Measurements from ENCODE around the gene ACSL4.
A peak's percentile ranks its signal among the peaks of the same experiment; 100 is the strongest.
"Not testable (repeated sequence)": the region's sequence is repeated elsewhere in the genome, so short reads cannot be mapped to it uniquely, and the experiment has no call there.

The ACSL4 gene

DNA sequence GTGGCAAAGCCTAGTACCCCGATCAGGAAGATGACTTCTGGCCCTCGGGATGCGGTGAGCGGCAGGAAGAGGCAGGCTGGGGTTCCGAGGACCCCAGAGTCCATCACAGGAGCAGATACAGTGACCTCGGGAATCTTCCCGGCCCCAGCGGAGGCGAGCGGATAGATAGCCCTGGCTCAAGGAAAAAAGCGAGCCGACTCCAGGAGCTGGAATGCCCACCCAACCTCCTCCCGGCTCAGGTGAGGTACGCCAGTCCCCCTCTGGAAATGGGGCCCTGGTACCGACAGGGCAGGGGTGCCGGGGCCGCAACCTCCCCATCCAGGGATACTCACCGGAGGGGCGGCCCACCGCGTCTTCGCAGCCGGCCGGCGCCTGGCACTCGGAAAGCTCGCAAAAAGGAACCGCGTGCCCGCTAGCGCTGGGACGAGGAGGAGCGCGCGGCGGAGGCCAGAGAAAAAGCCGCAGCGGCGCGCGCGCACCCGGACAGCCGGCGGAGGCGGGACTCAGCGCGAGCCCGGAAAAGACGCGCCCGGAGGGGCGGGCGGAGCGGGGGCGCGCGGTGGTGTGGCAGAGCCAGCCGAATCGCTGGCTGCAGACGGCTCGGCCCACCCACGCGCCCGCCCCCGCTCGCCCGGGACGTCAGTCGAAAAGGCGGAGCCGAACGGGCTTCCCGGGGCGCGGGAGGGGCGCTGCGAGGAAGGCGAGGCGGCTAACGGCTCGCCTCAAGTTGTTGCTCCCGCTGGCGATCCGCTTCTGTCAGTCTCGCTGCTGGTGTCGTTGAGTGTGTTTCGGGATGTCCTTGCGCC is at the start of gene ACSL4:
Gene ACSL4 (minus strand): TSS at position 451 of the 806 bp plus-strand sequence. CDS start 49,894 bp downstream, outside the sequence.
- peak; percentile 91 for DNase-seq

DNA sequence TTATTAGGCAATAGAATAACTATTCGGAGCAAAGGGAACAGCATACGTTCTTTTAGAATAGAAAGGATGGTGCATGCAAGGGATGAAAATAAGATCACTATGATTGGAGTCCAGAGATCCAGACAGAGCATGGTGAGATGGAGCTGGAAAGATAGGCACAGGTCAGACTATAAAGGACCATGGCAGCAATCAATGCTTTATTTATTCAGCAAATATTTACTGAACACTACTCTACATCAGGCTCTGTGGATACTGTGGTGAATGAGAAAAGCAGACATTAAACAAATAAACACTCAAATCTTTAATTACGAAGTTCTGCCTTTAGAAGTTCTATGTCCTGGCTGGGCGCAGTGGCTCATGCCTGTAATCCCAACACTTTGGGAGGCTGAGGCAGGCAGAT is 44.7 kb upstream of the ACSL4 start:
- no peak for DNase-seq

DNA sequence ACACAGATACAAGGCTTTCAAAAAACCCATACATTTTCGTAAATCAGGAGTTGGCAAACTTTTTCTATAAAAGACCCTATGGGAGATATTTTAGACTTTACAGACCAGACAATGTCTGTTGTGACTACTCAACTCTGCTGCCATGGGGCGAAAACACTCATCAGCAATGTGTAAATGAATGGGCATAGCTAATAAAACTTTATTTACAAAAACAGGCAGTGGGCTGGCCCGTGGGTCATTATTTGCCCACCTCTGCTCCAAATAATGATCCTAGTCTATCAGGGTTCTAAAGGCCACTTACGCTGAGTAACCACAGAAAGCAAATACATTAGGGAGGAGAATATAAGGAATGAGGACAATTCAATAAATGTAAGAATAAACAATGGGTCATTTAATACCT is 43.9 kb upstream of the ACSL4 start:
- no peak for DNase-seq

DNA sequence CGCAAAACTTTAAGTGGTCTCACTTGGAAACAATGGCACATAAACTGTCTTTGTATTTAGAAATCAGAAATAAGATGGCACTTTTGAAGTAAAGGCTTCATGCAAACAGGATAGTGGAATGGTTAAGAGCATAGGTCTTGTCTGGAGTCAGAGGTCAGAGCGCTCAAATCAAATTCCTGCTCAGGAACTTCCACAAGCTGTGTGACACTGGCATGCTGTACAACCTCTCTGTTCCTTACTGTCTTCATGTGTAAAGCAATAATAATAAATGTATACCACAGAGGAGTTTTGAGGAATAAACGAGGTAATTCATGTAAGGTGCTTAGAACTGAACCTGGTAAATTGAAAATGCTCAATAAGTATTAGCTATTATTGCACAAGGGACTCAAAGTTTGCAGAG is 43.4 kb upstream of the ACSL4 start:
- no peak for DNase-seq

DNA sequence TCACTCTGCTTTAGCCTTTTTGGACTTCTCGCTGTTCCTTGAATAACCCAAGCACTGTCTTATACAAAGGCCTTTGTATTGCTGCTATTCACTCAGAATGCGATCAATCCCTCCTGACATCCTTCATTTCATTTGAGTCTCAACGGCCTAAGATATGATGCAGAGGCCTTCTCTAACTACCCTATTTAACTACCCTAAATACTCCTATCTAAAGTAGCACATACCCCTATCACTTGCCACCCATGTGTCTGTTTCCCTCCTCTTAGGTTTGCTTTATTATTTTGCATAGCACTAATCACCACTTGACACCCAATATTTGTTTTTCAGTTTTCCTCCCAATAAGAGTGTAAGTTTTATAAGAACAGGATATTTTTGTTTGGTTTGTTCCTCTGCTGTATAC is 42.3 kb upstream of the ACSL4 start:
- DNase-seq, result no peak

DNA sequence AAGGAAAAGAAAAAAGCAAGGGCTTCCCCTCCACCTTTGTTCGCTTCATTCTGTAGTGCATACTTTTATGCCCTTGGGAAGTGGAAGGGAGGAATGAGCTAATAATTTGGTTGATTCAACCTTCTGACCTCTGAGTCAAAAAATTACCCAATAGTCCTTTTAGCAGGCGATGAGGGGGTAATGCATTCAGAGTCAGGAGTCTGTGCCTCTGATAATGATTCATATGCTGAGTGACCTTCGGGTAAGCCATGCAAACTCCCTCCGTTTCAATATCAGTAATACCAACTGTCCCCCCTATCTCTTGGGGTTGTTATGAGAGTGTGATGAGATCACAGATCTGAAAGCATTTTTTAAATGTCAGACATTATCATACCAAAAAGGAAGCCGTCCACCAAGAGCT is 41.6 kb upstream of the ACSL4 start:
- no peak for DNase-seq

DNA sequence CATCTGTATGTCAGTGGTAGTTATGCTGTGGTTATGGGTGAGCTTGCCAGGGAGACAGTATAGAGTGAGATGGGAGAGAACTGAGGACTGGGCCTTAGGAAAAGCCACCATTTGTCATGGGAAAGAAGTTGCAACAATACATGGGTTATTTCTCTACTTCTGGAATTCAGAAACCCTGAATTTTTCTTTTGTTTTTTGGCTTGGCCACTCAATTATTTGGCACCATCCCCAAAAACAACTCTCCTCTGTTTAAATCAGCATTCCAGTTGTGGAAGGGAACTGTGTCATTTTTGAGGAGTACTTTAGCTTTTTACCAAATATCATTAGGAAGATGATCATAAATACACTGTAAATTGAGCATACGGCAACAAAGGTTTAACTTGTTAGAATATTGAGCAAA is 41.1 kb upstream of the ACSL4 start:
- DNase-seq, result no peak

DNA sequence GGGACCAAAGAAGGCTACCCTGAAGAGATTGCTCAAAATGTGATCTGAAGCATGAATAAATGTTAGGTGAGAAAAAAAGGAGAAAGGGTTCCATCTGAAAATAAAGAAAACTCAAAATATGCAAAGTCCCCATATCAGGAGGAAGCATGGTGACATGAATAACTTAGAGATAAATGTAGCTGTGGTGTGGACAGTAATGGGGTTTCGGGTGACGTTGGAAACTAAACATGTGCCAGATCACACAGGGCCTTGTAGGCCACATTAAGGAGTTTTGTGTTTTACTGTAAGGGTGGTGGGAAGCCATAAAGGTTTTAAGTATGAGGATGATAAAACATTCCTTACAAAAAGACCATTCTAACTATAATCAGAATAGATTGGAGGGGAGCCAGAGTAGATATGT is 40.3 kb upstream of the ACSL4 start:
- DNase-seq, result no peak

DNA sequence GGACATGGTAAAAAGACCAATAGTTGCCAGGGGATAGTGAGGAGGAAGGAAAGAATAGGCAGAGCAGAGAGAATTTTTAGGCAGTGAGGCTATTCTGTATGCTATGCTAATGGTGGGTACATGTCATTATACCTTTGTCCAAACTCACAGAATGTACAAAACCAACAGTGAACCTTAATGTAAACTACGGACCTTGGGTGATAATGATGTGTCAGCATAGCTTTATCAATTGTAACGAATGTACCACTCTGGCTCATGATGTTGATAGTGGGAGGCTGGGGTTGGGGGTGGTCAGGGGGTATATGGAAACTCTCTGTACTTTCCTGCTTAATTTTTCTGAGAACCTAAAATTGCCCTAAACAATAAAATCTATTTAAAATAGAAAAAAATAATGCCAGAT is 37.7 kb upstream of the ACSL4 start:
- no peak for DNase-seq

DNA sequence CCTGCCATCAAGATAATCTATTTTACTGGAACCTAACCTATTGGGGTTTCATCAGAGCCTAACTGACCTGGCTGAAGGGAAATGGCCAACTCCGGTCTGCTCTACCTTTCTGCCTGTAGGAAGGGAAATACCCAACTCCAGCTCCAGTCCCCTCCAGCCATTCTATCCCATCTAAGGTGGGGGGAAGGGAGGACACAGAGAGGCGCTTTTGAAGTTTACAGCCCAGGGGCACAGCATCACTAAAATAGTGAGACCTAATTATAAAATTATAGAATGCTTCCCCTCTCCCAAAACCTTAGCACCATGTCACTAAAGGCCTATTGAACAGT is 27.8 kb upstream of the ACSL4 start:
- DNase-seq, result no peak

DNA sequence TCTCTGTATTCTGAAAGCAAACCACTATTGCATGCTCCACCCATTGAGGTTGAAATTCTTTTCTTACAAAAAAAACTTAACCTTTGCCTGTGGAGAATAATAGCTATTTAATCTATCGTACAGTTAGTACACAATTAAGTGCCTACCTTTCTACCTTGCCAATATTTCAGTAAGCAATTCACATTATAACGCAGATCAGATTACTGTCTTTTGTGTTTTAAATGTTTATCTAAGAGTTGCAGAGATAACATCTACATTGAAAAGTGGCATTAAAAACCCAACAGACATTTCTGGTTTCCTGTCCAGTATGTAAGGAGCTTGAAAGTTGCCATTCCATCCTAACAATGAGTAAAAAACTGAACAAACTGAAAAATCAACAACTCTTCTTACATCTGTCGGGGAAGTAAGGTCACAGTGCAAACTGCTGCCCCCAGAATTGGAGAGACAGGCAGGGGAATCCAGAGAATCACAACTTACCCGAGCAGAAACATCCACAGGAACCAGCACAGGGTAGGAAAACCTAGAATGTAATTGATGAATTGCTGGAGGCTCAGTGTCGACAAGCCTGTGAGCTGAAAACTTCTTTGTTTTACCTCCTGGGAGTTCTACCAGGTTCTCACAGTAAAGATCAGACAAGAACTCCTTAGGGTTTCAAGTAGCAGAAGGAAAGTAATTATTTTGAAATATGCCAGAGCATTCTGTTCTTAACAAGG is 27.3 kb upstream of the ACSL4 start:
- no peak for DNase-seq

DNA sequence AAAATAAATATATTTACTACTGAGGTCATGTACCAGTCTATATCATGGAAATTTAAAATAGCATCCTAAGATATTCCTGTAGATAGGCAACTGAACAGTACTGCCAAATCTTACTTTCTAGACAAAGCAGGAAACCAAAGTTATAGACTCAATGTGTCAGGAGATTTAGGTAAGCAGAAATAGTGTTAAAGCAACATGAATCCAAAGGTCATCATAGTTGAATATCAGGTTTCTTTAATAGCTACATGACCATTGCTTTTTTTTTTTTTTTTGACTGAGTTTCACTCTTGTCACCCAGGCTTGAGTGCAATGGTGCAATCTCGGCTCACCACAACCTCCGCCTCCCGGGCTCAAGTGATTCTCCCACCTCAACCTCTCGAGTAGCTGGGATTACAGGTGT is 20.2 kb upstream of the ACSL4 start:
- DNase-seq, result no peak

DNA sequence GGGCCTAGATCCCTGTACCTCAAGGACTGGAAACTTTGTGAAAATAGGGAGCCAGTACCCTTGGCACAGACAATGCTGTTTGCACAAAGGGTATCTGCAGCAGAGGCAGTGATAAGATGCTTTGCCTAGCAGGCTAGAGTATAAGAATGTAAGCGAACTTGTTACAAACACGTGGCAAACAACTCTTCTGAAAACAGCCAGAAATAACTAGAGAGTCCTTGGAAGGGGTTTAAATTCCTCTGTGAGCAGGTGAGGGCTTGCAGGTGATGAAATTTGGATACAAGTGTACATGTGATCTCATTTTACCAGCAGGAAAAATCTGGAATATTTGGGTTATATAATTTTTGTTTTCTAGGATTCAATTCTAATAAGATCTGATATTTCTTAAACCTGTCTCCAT is 18.6 kb upstream of the ACSL4 start:
- no peak for DNase-seq

DNA sequence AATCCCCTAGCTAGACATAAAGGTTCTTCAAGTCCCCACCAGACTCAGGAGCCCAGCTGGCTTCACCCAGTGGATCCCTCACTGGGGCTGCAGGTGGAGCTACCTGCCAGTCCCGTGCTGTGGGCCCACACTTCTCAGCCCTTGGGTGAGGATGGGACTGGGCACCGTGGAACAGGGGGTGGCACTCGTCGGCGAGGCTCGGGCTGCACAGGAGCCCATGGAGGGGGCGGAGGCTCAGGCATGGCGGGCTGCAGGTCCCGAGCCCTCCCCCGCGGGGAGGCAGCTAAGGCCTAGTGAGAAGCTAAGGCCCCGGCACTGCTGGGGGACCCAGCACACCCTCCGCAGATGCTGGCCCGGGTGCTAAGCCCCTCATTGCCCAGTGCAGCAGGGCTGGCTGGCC is 16.1 kb upstream of the ACSL4 start:
- DNase-seq, result no peak

DNA sequence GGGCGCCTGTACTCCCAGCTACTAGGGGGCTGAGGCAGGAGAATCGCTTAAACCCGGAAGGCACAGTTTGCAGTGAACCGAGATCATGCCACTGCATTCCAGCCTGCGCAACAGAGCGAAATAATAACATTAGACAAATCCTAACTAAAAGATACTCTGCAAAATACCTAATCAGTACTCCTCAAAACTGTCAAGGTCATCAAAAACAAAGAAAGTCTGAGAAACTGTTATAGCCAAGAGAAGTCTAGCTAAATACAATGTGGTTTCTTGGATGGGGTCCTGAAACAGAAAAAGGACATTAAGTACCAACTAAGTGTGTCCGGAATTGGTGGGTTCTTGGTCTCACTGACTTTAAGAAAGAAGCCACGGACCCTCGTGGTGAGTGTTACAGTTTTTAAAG is 14.6 kb upstream of the ACSL4 start:
- no peak for DNase-seq

DNA sequence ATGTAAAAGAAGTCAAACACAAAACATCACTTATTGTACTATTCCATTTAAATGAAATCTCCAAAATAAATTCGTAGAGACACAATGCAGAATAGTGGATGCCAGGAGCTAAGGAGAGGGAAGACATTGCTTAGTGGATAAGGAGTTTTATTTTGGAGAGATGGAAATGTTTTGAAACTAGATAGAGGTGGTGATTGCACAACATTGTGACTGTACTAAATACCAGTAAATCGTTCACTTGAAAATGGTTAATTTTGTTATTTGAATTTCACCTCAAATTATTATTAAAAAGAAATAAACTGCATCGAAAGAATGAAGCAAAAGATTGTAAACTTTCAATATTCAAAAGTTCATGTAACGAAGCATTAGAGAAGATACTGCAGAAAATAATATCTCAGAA is 9.7 kb upstream of the ACSL4 start:
- no peak for DNase-seq

DNA sequence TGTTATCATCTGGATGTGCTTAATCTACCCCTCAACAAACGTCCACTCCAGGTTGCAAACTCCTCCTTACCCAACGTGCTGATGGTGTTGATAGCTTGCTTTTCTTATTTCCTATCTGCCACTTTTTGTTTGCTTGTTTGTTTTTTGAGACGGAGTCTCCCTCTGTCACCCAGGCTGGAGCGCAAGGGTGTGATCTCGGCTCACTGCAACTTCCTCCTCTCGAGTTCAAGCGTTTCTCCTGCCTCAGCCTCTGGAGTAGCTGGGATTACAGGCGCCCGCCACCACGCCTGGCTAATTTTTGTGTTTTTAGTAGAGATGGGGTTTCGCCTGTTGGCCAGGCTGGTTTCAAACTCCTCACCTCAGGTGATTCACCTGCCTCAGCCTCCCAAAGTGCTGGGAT is 7.8 kb upstream of the ACSL4 start:
- DNase-seq, result not testable (repeated sequence)

DNA sequence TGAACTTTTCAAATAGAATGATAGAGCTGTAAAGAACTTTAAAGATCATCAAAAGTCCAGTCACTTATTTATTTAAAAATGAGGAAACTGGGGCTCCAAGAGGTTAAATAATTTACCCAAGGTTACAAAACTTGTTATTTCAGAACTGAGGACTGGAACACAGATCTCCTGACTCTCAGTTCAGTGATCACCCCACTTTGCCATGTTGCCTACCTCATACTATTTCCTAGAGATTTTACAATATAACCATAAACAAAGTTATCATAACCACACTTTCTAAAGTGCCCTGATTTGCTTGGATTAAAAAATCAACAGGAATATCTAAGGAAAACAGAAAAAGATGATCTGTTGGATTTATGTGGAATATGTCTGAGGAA is 7.4 kb upstream of the ACSL4 start:
- DNase-seq, result no peak

DNA sequence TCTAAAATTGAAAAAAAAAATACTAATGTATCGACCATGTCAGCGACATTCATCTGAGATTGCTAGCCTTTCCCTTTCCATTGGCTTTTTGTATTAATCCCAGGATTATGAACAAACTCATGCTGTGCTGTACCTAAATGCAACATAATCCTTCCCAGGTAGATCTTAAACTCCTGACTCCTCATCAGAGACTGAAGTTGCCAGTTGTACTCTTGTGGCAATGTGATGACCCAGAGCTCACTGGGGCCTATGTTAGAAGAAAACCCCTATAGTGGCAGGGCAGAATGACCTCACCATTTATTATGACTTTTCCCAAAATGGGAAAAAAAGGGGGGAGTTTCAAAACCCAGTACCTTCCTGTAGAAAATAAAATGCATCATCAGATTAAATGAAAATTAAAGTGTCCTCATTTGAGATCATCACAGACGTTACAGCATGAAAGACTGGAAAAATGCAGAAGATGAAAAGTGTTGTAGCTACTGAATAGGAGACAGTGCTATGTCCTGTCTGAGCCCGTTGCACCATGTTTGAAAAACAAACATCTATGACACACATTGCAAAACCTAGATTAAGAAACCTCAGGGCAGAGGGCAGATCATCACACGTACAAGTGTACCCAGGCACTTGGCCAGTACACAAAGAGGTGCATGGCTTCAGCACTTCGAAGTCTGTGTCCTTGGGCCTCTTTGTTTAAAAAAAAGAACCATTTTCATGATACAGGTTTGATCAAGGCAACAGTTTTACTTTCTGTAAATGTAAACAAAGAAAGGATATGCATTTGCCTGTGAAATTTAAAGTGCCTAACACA is 6.8 kb upstream of the ACSL4 start:
- DNase-seq, result no peak

DNA sequence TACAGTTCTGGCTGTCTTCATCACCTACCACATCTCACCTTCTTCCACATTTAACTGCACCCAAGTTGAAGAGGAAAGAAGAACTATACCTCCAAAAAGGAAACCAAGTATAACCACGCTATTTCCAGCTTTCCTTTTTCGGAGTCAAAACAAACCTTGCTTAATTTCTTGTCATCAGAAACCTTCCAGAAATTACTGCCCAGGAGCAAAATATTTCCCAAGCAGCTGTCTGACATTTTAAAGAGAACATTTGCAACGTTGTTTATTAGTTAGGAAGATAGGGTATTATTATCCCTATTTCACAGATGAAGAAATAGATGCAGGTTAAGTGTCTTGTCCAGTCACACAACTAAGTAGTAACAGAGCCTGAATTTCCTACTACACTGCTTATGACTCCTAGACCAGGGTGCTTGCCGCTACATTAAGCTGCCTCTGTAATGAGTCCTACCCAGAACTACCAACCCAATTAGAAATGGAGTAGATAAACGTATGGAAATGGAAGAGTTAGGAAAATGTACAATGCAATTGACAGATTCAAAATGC is 2.2 kb upstream of the ACSL4 start:
- no peak for DNase-seq

DNA sequence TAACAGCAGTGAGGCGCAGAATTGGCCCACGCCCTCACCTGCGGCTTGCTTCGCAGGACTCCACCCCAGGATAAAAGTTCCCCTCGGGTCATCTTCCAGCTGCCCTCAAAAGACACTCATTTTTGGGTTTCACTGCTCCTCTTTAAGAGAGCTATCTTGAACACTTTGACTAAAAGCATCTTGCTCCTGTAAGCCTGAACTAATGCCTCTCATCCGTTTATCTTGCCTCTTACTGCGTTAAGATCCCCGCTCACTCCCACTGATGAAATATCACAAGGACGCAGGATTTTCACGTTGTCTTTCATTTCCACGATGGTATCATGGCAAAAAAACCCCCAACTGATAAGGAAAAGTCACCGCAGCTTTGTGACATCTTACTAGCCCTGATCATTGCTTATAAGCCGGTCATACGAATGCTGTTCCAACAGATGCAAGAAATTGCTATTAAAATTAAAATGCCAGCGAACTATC is 591 bp upstream of the ACSL4 start:
- DNase-seq, result no peak

DNA sequence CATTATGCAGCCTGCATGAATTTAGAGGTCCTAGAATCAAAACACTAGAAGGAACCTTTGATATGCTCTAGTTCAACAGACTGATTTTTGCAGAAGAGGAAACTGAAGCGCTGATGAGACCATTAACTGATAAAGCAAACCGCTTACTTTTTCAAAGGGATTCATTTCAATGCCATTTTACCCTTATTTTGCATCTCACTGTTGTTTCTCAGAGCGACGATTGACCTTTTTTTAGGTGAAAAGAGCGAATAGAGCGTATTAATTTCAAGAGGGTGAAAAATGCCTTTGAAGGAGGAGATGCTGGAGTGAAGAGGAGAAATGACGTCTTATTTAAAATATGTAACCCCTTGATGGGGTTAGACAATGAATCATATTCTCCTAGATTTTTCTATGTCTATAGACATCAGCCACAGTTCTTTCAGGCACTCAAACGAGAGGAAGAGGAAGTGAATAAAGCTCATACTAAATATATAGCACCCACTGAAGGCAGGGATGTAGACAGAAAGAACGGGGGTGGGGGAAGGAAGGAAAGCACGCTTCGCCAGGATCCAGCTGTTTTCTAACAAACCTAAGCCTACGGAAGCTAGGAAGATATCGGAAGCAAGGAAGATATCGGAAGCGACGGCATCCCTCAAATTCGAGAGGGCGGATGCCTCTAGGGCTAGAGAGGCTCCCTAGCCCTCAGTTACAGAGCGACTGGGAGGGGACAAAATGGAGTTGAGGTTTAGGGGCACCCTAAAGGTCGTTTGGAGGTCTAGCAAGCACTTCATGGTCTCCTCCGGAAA is 848 bp downstream of the ACSL4 start:
- DNase-seq, result no peak

DNA sequence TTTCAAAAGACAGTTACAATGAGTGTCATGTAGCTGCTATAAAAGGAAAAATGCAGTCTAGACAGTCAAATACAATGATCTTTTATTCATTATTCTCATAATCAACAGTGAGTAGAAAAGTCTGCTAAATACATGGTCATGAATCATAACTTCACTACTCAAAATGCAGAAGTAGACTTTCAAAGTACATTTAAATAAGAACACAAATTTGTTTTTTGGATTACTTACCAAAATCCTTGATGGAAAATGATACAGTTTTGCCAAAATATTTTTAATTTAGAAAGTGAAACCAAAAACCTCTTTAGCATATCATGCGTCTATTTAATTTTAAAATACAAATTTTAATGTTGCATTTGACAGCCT is 4.9 kb downstream of the ACSL4 start:
- no peak for DNase-seq

Measured in right hindlimb (tissue), 1 donor.